ENCODE measurements around the gene GPR55.
"Not testable (repeated sequence)": the region's sequence is repeated elsewhere in the genome, so short reads cannot be mapped to it uniquely, and the experiment has no call there.

GPR55 gene

GRCh38 chr2:230942920-230943896 lies 18.2 kb upstream of the GPR55 start:
- H3K36me3 Mint-ChIP-seq (ENCODE audit: low read depth), result no peaks in the 10 kb centered on the region
- H3K27me3 Mint-ChIP-seq (ENCODE audit: low read depth), result peaks cover 36% of the 10 kb centered on the region
- peaks cover 3% of the 10 kb centered on the region for H3K4me1 Mint-ChIP-seq (ENCODE audit: low read depth)
- H3K27ac Mint-ChIP-seq, result no peak overlapping the region
- H3K4me3 Mint-ChIP-seq, result no peak overlapping the region
- H3K9me3 Mint-ChIP-seq, result no peaks in the 10 kb centered on the region

DNA sequence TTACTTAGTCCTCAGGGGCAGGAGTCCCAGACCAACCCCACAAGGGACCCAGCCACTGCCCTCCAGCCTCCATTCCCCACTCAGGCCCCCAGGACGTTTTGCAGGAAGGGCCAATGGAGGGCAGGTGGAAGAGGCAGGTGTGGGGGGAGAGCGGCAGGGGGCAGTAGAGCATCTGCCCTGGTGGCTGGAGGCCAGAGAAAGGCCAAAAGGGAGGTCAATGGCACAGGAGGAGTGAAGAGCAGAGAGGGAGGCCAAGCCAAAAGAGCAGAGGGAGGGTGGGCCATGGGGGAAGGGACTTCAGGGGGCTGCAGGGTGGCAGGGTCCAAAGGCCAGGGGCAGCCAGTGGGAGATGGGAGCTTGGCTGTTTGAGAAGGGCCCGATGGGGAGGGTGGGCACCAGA lies 17.3 kb upstream of the GPR55 start:
- Mint-ChIP-seq H3K27me3 (ENCODE audit: low read depth) (peaks cover 39% of the 10 kb centered on the region), H3K36me3 (ENCODE audit: low read depth) (no peaks in the 10 kb centered on the region), H3K9me3 (peaks cover 4% of the 10 kb centered on the region), H3K4me1 (ENCODE audit: low read depth) (peaks cover 3% of the 10 kb centered on the region), H3K27ac (no peak overlapping the region), H3K4me3 (no peak overlapping the region)

DNA sequence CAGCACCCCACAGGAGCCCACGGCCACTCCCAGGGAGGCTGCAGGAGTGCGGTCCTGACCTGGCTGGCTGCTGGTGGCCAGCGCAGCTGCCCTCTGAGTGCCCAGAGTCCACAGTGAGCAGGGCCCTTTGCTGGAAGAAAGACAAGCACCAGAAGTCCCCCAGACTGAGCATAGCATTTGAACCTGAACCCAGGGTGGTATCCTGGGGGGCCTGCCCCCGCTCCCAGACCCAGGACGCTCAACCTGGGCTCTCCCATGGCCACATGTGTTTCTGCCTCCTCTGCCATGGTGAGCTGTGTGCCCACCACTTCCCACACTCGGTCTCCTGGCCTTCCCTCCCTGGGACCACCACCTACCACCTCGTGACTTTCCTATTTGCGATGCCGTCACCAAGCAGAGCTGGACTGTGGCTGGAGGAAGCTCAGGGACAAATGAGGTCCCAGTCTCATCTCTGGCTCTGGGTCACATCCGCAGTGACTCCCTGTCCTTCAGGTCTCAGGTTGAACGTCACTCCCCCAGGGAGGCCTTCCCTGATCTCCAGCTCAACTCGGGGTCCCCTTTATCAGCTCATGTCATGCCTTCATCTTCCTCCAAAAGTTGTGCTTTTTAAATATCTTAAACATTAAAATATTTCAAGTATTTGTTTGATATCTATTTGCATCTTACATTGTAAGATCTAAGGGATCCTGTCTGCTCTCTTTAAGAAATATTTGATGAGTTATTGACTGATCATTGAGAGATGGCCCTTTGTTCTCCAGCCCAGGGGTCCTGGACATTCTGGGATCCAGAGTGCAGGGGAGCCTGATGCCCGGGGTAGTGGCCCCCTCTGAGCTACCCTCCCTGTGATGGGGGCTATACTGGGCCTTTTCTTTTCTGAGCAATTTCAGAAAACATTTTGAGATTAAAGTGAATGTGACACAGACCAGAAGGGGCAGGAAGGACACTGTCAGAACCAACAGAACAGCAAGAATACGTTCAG lies 16.4 kb upstream of the GPR55 start:
- peaks cover 39% of the 10 kb centered on the region for H3K27me3 Mint-ChIP-seq (ENCODE audit: low read depth)
- H3K9me3 Mint-ChIP-seq, result peaks cover 10% of the 10 kb centered on the region
- H3K27ac Mint-ChIP-seq, result no peak overlapping the region
- H3K36me3 Mint-ChIP-seq (ENCODE audit: low read depth), result no peaks in the 10 kb centered on the region
- peaks cover 3% of the 10 kb centered on the region for H3K4me1 Mint-ChIP-seq (ENCODE audit: low read depth)
- no peak overlapping the region for H3K4me3 Mint-ChIP-seq

GRCh38 chr2:230940471-230940815 lies 15.4 kb upstream of the GPR55 start:
- peaks cover 20% of the 10 kb centered on the region for H3K9me3 Mint-ChIP-seq
- H3K27me3 Mint-ChIP-seq (ENCODE audit: low read depth), result peaks cover 37% of the 10 kb centered on the region
- peaks cover 2% of the 10 kb centered on the region for H3K36me3 Mint-ChIP-seq (ENCODE audit: low read depth)
- peaks cover 3% of the 10 kb centered on the region for H3K4me1 Mint-ChIP-seq (ENCODE audit: low read depth)
- H3K4me3 Mint-ChIP-seq, result no peak overlapping the region
- no peak overlapping the region for H3K27ac Mint-ChIP-seq

- no peak overlapping the region for H3K4me3 Mint-ChIP-seq
- H3K27me3 Mint-ChIP-seq (ENCODE audit: low read depth), result peaks cover 38% of the 10 kb centered on the region
- peaks cover 22% of the 10 kb centered on the region for H3K9me3 Mint-ChIP-seq
- peaks cover 3% of the 10 kb centered on the region for H3K4me1 Mint-ChIP-seq (ENCODE audit: low read depth)
- H3K27ac Mint-ChIP-seq, result no peak overlapping the region
- peaks cover 4% of the 10 kb centered on the region for H3K36me3 Mint-ChIP-seq (ENCODE audit: low read depth)
Observed at GRCh38 chr2:230939691-230940470, 14.8 kb upstream of the GPR55 start.

- H3K9me3 Mint-ChIP-seq, result peaks cover 22% of the 10 kb centered on the region
- H3K36me3 Mint-ChIP-seq (ENCODE audit: low read depth), result peaks cover 4% of the 10 kb centered on the region
- H3K27me3 Mint-ChIP-seq (ENCODE audit: low read depth), result peaks cover 34% of the 10 kb centered on the region
- H3K27ac Mint-ChIP-seq, result no peak overlapping the region
- peaks cover under 1% of the 10 kb centered on the region for H3K4me1 Mint-ChIP-seq (ENCODE audit: low read depth)
- H3K4me3 Mint-ChIP-seq, result no peak overlapping the region
Observed at GRCh38 chr2:230939066-230939591, 14.1 kb upstream of the GPR55 start.

GRCh38 chr2:230938516-230939065 lies 13.5 kb upstream of the GPR55 start:
- H3K4me3 Mint-ChIP-seq, result no peak overlapping the region
- peaks cover 28% of the 10 kb centered on the region for H3K27me3 Mint-ChIP-seq (ENCODE audit: low read depth)
- H3K9me3 Mint-ChIP-seq, result peaks cover 22% of the 10 kb centered on the region
- no peaks in the 10 kb centered on the region for H3K4me1 Mint-ChIP-seq (ENCODE audit: low read depth)
- peaks cover 4% of the 10 kb centered on the region for H3K36me3 Mint-ChIP-seq (ENCODE audit: low read depth)
- no peak overlapping the region for H3K27ac Mint-ChIP-seq

GRCh38 chr2:230938098-230938497 lies 13.1 kb upstream of the GPR55 start:
- peaks cover 22% of the 10 kb centered on the region for H3K9me3 Mint-ChIP-seq
- H3K27me3 Mint-ChIP-seq (ENCODE audit: low read depth), result peaks cover 25% of the 10 kb centered on the region
- no peak overlapping the region for H3K4me3 Mint-ChIP-seq
- no peak overlapping the region for H3K27ac Mint-ChIP-seq
- H3K36me3 Mint-ChIP-seq (ENCODE audit: low read depth), result peaks cover 4% of the 10 kb centered on the region
- no peaks in the 10 kb centered on the region for H3K4me1 Mint-ChIP-seq (ENCODE audit: low read depth)

DNA sequence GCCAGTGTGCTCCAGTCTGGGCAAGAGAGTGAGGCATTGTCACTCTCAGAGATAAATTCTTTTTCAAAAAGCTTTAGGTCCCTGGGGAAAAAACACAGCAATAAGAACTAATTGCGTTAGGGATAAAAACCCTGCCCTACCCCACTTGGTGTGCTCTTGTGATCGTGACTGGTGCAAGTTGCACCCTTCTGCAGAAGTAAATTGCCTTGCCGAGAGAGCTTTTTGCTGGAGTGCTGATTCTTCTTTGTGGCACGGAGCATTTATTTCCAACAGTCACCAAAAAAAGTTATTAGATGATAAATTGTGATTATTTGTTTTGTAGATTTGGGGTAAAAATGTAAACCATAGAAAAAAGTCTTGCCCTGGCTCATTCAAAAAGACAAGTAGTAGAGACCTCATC lies 12.3 kb upstream of the GPR55 start:
- Mint-ChIP-seq H3K4me1 (ENCODE audit: low read depth) (no peaks in the 10 kb centered on the region), H3K27ac (no peak overlapping the region), H3K27me3 (ENCODE audit: low read depth) (peaks cover 25% of the 10 kb centered on the region), H3K36me3 (ENCODE audit: low read depth) (peaks cover 4% of the 10 kb centered on the region), H3K4me3 (no peak overlapping the region), H3K9me3 (peaks cover 22% of the 10 kb centered on the region)

DNA sequence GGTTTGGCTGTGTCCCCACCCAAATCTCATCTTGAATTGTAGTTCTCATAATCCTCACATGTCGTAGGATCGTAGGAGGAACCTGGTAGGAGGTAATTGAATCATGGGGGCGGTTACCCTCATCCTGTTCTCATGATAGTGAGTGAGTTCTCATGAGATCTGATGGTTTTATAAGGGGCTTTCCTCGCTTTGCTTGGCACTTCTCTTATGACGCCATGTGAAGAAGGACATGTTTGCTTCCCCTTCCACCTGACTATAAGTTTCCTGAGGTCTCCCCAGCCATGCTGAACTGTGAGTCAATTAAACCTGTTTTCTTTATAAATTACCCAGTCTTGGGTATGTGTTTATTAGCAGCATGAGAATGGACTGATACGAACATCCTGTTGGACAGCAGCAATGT lies 11.2 kb upstream of the GPR55 start:
- not testable (repeated sequence) for H3K4me1 Mint-ChIP-seq (ENCODE audit: low read depth); H3K4me3 Mint-ChIP-seq; H3K27ac Mint-ChIP-seq; H3K36me3 Mint-ChIP-seq (ENCODE audit: low read depth)
- H3K27me3 Mint-ChIP-seq (ENCODE audit: low read depth), result peaks cover 20% of the 10 kb centered on the region
- H3K9me3 Mint-ChIP-seq, result peaks cover 22% of the 10 kb centered on the region

- H3K9me3 Mint-ChIP-seq, result peaks cover 22% of the 10 kb centered on the region
- H3K36me3 Mint-ChIP-seq (ENCODE audit: low read depth), result peaks cover 4% of the 10 kb centered on the region
- H3K27ac Mint-ChIP-seq, result no peak overlapping the region
- H3K27me3 Mint-ChIP-seq (ENCODE audit: low read depth), result peaks cover 25% of the 10 kb centered on the region
- H3K4me1 Mint-ChIP-seq (ENCODE audit: low read depth), result no peaks in the 10 kb centered on the region
- no peak overlapping the region for H3K4me3 Mint-ChIP-seq
Observed at GRCh38 chr2:230935130-230935430, 10.0 kb upstream of the GPR55 start.

DNA sequence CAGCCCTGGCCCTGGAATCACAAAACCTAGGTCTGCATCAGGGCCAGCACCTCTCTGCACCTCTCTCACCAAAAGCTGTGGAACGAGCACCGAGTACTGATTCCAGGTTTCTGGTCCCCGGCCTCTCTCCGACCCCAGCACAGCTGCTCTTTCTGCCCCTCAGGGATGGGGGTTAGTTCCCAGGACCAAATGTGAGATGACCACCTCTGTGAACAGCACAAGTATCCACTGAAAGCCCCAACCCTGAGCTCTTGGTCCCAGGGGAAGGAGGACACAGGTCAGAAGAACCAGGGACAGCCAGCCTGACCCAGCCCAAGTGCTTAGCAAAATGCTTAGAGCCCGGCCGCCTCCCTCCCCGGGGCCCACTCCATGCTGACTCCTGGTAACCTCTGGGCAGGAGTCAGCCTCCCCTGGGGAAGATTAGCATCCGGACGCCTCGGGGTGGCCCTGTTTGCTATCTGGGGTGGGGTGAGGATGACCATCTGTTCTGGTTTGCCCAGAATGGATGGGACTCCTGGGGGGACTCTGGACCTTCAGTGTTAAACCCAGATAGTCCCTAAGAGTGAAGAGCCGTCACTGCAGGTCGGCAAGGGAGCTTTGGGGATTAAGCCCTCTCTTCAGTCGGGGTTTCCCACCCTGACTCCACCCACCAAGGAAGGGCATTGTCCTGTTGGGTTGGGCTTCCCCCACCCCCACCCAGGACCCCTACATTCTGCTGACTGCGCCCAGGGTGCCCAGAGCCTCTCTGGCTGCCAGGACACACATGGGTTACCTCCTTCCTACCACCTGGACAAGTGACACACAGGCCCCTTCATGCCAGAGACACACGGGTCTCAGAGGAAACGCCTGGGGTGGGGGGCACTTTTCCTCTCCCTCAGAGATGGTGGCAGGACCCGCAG lies 9.4 kb upstream of the GPR55 start:
- Mint-ChIP-seq H3K27ac (no peak overlapping the region), H3K9me3 (peaks cover 22% of the 10 kb centered on the region), H3K4me1 (ENCODE audit: low read depth) (no peaks in the 10 kb centered on the region), H3K36me3 (ENCODE audit: low read depth) (peaks cover 4% of the 10 kb centered on the region), H3K4me3 (no peak overlapping the region), H3K27me3 (ENCODE audit: low read depth) (peaks cover 24% of the 10 kb centered on the region)

GRCh38 chr2:230933521-230934180 lies 8.6 kb upstream of the GPR55 start:
- H3K27me3 Mint-ChIP-seq (ENCODE audit: low read depth), result peaks cover 26% of the 10 kb centered on the region
- no peak overlapping the region for H3K27ac Mint-ChIP-seq
- no peak overlapping the region for H3K4me3 Mint-ChIP-seq
- peaks cover 4% of the 10 kb centered on the region for H3K36me3 Mint-ChIP-seq (ENCODE audit: low read depth)
- H3K9me3 Mint-ChIP-seq, result peaks cover 22% of the 10 kb centered on the region
- H3K4me1 Mint-ChIP-seq (ENCODE audit: low read depth), result no peaks in the 10 kb centered on the region

Measured in T-helper 1 cell treated with Interleukin-12 subunit alpha and Interleukin-12 subunit beta and Interleukin-4 antibody, amounts not matched to agents 30 μg/mL and 1 μg/mL, for 36 hours (primary cell).